Upper lobe of left lung (tissue), 6 donors: ENCODE data around the gene GEMIN8. TPM values are rescaled to one million over a fixed set of nuclear protein-coding genes. Genes with fewer than 3 reads are reported as not detected.

Source experiments
- ATAC-seq, 2 donors: fragments of 200-7000 bp; cut with Tn5 transposase; one replicate each; pipeline ENCODE4 v1.9.1; 2022; ENCODE audit warnings: mild to moderate bottlenecking in 2 of 2, moderate library complexity in 2 of 2; ENCODE audit not compliant: low FRiP score in 2 of 2
- DNase-seq, 2 donors: peaks; one replicate each; pipeline ENCODE4 v3.0.0-alpha.2; 2019 to 2020
- H3K27ac ChIP-seq, 4 donors: fragments of 200-600 bp; sonication (generic); one replicate each; pipeline ENCODE4 v1.5.1; 2016 to 2019
- H3K27me3 ChIP-seq, 4 donors: fragments of 200-600 bp; sonication (generic); one replicate each; pipeline ENCODE4 v1.5.1; 2017 to 2019
- H3K36me3 ChIP-seq, 4 donors: fragments of 200-600 bp; sonication (generic); one replicate each; pipeline ENCODE4 v1.5.1; 2016 to 2019
- H3K4me1 ChIP-seq, 4 donors: fragments of 200-600 bp; sonication (generic); one replicate each; pipeline ENCODE4 v1.5.1; 2018 to 2019
- H3K4me3 ChIP-seq, 4 donors: fragments of 200-600 bp; sonication (generic); one replicate each; pipeline ENCODE4 v1.5.1; 2017 to 2019; ENCODE audit warnings: mild to moderate bottlenecking in 2 of 4, moderate library complexity in 1 of 4
- H3K9me3 ChIP-seq, 4 donors: fragments of 200-600 bp; sonication (generic); one replicate each; pipeline ENCODE4 v1.5.1; 2018 to 2019
- EP300 ChIP-seq, 4 donors: sonication (generic); formaldehyde crosslinking; IDR thresholded peaks; one replicate each; pipeline ENCODE4 v1.5.1; 2017; ENCODE audit warnings: antibody characterized with exemption in 4 of 4, control low read depth in 2 of 4
- POLR2A ChIP-seq, 4 donors: fragments of 450-650 bp; IDR thresholded peaks; one replicate each; pipeline ENCODE4 v1.5.1; 2016 to 2017; ENCODE audit warnings: antibody characterized with exemption in 4 of 4, mild to moderate bottlenecking in 2 of 4
- POLR2AphosphoS5 ChIP-seq, 2 donors: sonication (generic); formaldehyde crosslinking; IDR thresholded peaks; one replicate each; pipeline ENCODE4 v1.5.1; 2017; ENCODE audit warnings: antibody characterized with exemption in 2 of 2
- WGBS, 2 donors: methylation state at CpG; one replicate each; pipeline ENCODE4 v1.1.5; 2017 to 2018; 5-methylcytosine and 5-hydroxymethylcytosine counted together
- total RNA-seq, 6 donors: library from RNA; depleted of rRNA in 4 of 6; stranded (reverse); fragments of >200 nt in 4 of 6; gene quantifications; one replicate each; pipeline versions ENCODE4 v1.1.0 to v1.2.1, GENCODE V29; 2016 to 2021
- TF ChIP-seq, protein P1 (sequence below), 6 experiments: fragments of 450-650 bp in 4 of 6; fragments of 200-600 bp in 2 of 6; sonication (generic) in 2 of 6; IDR thresholded peaks; one replicate each; pipeline ENCODE4 v1.5.1; 2016 to 2019; ENCODE audit warnings: antibody characterized with exemption in 6 of 6
- donor health status: DM: no; HTN: no; CAD: no; lungs with moderate emphysema.
- donor health status: DM: no; HTN: yes; CAD: no; lungs with severe emphysema.

Gene GEMIN8
- total RNA-seq, 6 donors from 2014 or later = 12.5 to 52.4 (median 26.3) TPM

DNA sequence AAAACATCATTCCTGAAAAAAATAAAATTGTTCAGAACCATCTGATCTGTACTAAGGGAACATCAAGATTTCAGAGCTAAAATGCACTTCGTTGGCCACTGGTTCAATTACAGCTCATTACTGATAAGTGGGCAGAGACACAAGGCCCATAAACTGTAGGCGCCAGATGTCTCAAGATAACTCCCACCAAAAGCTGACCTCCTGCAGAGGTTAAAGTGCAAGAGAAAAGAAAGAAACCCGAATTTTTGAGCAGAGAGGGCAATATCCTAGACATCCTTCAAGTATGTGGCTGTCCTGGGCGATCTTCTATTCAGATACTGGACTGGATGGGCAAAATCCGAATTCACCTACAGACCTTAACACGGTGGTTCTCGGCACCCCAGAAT lies 660 bp downstream of the GEMIN8 start:
- Histone ChIP-seq H3K36me3 (no peaks in the 10 kb centered on the region), H3K4me1 (peaks cover 0 to 50% (median 15%) of the 10 kb centered on the region in 4 donors), H3K4me3 (peak overlapping the region; percentile 54 to 66 (median 61)), H3K27me3 (no peaks in the 10 kb centered on the region), H3K27ac (peak overlapping the region; percentile 85 to 88 (median 86)), H3K9me3 (no peaks in the 10 kb centered on the region)
- TF ChIP-seq POLR2A (IDR thresholded peaks at IDR 0.05) = no peak
- no peak for TF ChIP-seq EP300 (IDR thresholded peaks at IDR 0.05)
- TF ChIP-seq, protein P1, sequence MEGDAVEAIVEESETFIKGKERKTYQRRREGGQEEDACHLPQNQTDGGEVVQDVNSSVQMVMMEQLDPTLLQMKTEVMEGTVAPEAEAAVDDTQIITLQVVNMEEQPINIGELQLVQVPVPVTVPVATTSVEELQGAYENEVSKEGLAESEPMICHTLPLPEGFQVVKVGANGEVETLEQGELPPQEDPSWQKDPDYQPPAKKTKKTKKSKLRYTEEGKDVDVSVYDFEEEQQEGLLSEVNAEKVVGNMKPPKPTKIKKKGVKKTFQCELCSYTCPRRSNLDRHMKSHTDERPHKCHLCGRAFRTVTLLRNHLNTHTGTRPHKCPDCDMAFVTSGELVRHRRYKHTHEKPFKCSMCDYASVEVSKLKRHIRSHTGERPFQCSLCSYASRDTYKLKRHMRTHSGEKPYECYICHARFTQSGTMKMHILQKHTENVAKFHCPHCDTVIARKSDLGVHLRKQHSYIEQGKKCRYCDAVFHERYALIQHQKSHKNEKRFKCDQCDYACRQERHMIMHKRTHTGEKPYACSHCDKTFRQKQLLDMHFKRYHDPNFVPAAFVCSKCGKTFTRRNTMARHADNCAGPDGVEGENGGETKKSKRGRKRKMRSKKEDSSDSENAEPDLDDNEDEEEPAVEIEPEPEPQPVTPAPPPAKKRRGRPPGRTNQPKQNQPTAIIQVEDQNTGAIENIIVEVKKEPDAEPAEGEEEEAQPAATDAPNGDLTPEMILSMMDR (IDR thresholded peaks at IDR 0.05) = no peak
- no peak for TF ChIP-seq POLR2AphosphoS5 (IDR thresholded peaks at IDR 0.05)
- no peak for DNase-seq
- no peak for ATAC-seq
- 10 to 24% methylated on average over 4 to 7 of the region's 7 CpGs for WGBS, 2 donors

DNA sequence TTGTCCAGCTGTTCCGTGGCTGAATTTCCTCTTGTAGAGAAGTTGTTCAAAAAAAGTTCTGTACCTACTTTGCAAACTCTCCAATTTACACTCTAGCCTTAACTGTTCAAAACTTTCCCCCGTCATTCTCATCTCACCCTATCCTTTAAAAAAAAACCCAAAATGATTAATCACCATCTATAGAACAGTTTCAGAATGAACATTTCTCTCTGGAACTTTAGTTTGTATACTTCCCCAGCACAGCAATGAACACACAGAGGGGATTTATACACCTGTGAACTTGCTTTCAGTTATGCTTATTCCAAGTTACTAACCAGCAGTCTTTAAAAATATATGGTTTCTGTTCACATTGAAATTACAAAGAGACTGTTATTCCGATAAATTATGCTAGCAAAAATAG lies 1.2 kb downstream of the GEMIN8 start:
- no peaks in the 10 kb centered on the region for H3K27me3 ChIP-seq
- DNase-seq (no peak), ATAC-seq (no peak)
- peak overlapping the region in 2 of 4 donors; percentile 62 to 66 for H3K4me3 ChIP-seq
- TF ChIP-seq, protein P1 (IDR thresholded peaks at IDR 0.05) = no peak
- TF ChIP-seq POLR2AphosphoS5 (IDR thresholded peaks at IDR 0.05) = no peak
- TF ChIP-seq EP300 (IDR thresholded peaks at IDR 0.05) = no peak
- TF ChIP-seq POLR2A (IDR thresholded peaks at IDR 0.05) = no peak
- peaks cover 0 to 50% (median 15%) of the 10 kb centered on the region in 4 donors for H3K4me1 ChIP-seq
- no peaks in the 10 kb centered on the region for H3K9me3 ChIP-seq
- no peaks in the 10 kb centered on the region for H3K36me3 ChIP-seq
- 49 to 61% methylated on average over 3 of the region's 3 CpGs for WGBS, 2 donors
- H3K27ac ChIP-seq = peak overlapping the region; percentile 0 to 88 (median 86)

DNA sequence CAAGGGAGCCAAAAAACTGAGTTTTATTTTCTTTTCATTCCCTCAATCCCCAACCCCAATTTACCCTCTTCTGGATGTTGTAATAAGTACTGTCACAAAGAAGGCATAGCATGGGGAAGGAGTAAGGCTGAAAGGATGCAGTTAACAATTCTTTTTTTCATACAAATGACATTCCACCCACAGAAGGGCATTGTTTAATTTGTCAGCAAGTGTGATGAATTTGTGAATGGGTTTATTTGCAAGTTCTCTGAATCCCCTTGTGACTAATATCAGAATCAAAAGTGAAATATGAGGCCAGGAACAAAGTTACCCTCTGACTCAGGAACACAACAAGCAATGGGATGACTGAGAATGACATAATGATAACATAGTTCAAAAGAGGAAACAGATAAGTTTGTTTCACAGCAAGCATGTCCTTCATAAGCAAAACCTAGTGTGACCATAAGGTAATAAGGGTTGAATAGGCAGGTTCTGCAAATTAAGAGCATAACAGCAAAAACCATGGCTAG lies 2.1 kb downstream of the GEMIN8 start:
- no peak for DNase-seq
- H3K9me3 ChIP-seq = no peaks in the 10 kb centered on the region
- no peaks in the 10 kb centered on the region for H3K27me3 ChIP-seq
- TF ChIP-seq POLR2A (IDR thresholded peaks at IDR 0.05) (no peak), EP300 (IDR thresholded peaks at IDR 0.05) (no peak), POLR2AphosphoS5 (IDR thresholded peaks at IDR 0.05) (no peak)
- TF ChIP-seq, protein P1 (IDR thresholded peaks at IDR 0.05) = no peak
- peaks cover 0 to 47% (median 15%) of the 10 kb centered on the region in 4 donors for H3K4me1 ChIP-seq
- ATAC-seq = no peak
- no peak overlapping the region for H3K4me3 ChIP-seq
- H3K36me3 ChIP-seq = no peaks in the 10 kb centered on the region
- peak overlapping the region in 3 of 4 donors; percentile 11 to 30 (median 23) for H3K27ac ChIP-seq

DNA sequence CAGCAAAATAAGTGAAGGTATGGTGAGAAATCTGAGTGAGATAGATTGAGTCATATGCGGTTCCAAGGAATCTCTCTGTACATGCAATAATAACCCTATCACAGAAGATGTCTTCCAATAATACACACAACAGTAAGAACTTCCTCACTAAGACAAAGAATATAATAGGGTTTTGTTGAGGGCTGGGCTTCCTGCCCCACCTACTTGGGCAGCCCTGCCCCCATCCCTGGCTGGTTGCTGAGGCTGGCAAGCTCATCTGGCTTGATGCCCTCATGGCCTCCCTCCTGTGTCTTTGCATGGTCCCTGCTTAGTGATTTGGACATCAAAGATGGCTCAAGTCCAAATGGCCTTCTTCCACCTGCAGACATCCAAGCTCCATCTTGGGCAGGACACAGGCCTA lies 2.7 kb downstream of the GEMIN8 start:
- Histone ChIP-seq H3K27me3 (no peaks in the 10 kb centered on the region), H3K36me3 (no peaks in the 10 kb centered on the region), H3K9me3 (no peaks in the 10 kb centered on the region), H3K4me1 (peaks cover 0 to 42% (median 15%) of the 10 kb centered on the region in 4 donors), H3K27ac (peak overlapping the region; percentile 11 to 50 (median 28)), H3K4me3 (no peak overlapping the region)
- ATAC-seq (no peak), DNase-seq (no peak)
- WGBS, 2 donors = 63 to 95% methylated on average over 1 of the region's 1 CpG
- no peak for TF ChIP-seq POLR2A (IDR thresholded peaks at IDR 0.05)
- peak in 1 of 2 donors; percentile 62 for TF ChIP-seq POLR2AphosphoS5 (IDR thresholded peaks at IDR 0.05)

DNA sequence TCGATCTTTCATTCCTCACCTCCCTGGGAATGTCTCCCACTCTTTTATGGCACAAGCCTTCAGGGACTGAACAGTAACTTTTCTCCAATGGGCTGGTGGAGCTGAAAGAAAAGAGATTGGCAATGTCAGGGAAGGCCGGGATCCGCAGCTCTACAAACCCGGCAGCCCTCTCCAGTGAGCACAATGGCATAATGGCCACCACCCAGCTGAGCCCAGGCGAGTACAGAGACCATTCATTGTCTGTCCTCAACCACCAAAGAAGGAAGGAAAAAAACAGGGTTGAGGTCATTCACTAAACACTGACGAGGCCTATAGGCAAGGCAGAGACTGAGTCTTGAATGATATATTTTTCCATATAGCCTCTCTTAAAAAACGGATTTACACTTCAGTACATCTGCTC lies 3.6 kb downstream of the GEMIN8 start:
- 66 to 81% methylated on average over 6 to 7 of the region's 7 CpGs for WGBS, 2 donors
- Histone ChIP-seq H3K4me3 (no peak overlapping the region), H3K36me3 (no peaks in the 10 kb centered on the region), H3K27me3 (no peaks in the 10 kb centered on the region), H3K4me1 (peaks cover 0 to 40% (median 15%) of the 10 kb centered on the region in 4 donors), H3K9me3 (no peaks in the 10 kb centered on the region), H3K27ac (no peak overlapping the region)
- DNase-seq (no peak), ATAC-seq (no peak)
- TF ChIP-seq, protein P1 (IDR thresholded peaks at IDR 0.05) = no peak
- no peak for TF ChIP-seq POLR2A (IDR thresholded peaks at IDR 0.05)
- no peak for TF ChIP-seq POLR2AphosphoS5 (IDR thresholded peaks at IDR 0.05)
- no peak for TF ChIP-seq EP300 (IDR thresholded peaks at IDR 0.05)
